Keratinocyte (primary cell): ENCODE results near the gene LTB4R. TPM values are rescaled to one million over a fixed set of nuclear protein-coding genes. Genes with fewer than 3 reads are reported as not detected.
A peak's percentile ranks its signal among the peaks of the same experiment; 100 is the strongest.

ENCODE experiments used
- DNase-seq: peaks from one replicate; pipeline ENCODE4 v3.0.0-alpha.2; 2011; ENCODE audit warnings: low read depth, missing footprints, low spot score
- FAIRE-seq: peaks from 2 replicates; lab custom pipeline; 2011; peaks lifted over from hg19 to GRCh38; lab: Jason Lieb, UNC
- H2AFZ ChIP-seq: 2 replicates; pipeline ENCODE4 v1.6.0; 2012; ENCODE audit warnings: low read length, control low read depth, inconsistent platforms; ENCODE audit not compliant: control insufficient read depth
- H3K27ac ChIP-seq: 2 replicates; pipeline ENCODE4 v1.5.1; 2011; ENCODE audit warnings: low read length; ENCODE audit not compliant: control insufficient read depth, insufficient read depth
- H3K27me3 ChIP-seq: 3 replicates; pipeline ENCODE4 v1.6.0; 2011; ENCODE audit warnings: low read length; ENCODE audit not compliant: control insufficient read depth, insufficient read depth; ENCODE audit errors: extremely low read depth
- H3K36me3 ChIP-seq, 2 experiments: 2 replicates in 1 of 2; 3 replicates in 1 of 2; pipeline ENCODE4 v1.5.1; 2011; ENCODE audit warnings: low read length in 2 of 2, mild to moderate bottlenecking in 1 of 2; ENCODE audit not compliant: control insufficient read depth in 2 of 2, insufficient read depth in 2 of 2; ENCODE audit errors: extremely low read depth in 1 of 2
- H3K4me1 ChIP-seq: 3 replicates; pipeline ENCODE4 v1.5.1; 2011; ENCODE audit warnings: low read length; ENCODE audit not compliant: control insufficient read depth, insufficient read depth; ENCODE audit errors: extremely low read depth
- H3K4me2 ChIP-seq: 3 replicates; pipeline ENCODE4 v1.6.0; 2011; ENCODE audit warnings: low read depth, low read length; ENCODE audit not compliant: control insufficient read depth, insufficient read depth; ENCODE audit errors: extremely low read depth
- H3K4me3 ChIP-seq, 3 experiments: fragments of 200-600 bp in 1 of 3; sonication (generic) in 1 of 3; 2 replicates in 2 of 3; 3 replicates in 1 of 3; pipeline ENCODE4 v1.5.1; 2011 to 2016; ENCODE audit warnings: low read length in 3 of 3, mild to moderate bottlenecking in 3 of 3, control low read depth in 2 of 3, inconsistent platforms in 1 of 3, low read depth in 1 of 3, mixed read lengths in 1 of 3, mixed run types in 1 of 3, moderate library complexity in 1 of 3; ENCODE audit not compliant: control insufficient read depth in 2 of 3, insufficient read depth in 2 of 3; ENCODE audit errors: extremely low read depth in 1 of 3
- H3K79me2 ChIP-seq: 2 replicates; pipeline ENCODE4 v1.6.0; 2012; ENCODE audit warnings: low read length; ENCODE audit not compliant: control insufficient read depth, insufficient read depth
- H3K9ac ChIP-seq: 3 replicates; pipeline ENCODE4 v1.6.0; 2011; ENCODE audit warnings: low read length; ENCODE audit not compliant: control insufficient read depth, insufficient read depth; ENCODE audit errors: extremely low read depth
- H3K9me1 ChIP-seq: 3 replicates; pipeline ENCODE4 v1.6.0; 2011; ENCODE audit warnings: low read length; ENCODE audit not compliant: control insufficient read depth, insufficient read depth; ENCODE audit errors: extremely low read depth
- H3K9me3 ChIP-seq: 2 replicates; pipeline ENCODE4 v1.5.1; 2012; ENCODE audit warnings: low read depth, low read length; ENCODE audit not compliant: control insufficient read depth
- H4K20me1 ChIP-seq: 3 replicates; pipeline ENCODE4 v1.6.0; 2011; ENCODE audit warnings: low read length; ENCODE audit not compliant: control insufficient read depth, insufficient read depth; ENCODE audit errors: extremely low read depth
- CTCF ChIP-seq, 3 experiments: IDR thresholded peaks in 1 of 3; conservative IDR thresholded peaks in 1 of 3; optimal IDR thresholded peaks in 1 of 3; 2 replicates in 2 of 3; 3 replicates in 1 of 3; pipeline versions ENCODE3 to v1.5.1; 2011; ENCODE audit warnings: low read length in 3 of 3, mild to moderate bottlenecking in 3 of 3, moderate library complexity in 2 of 3, control low read depth in 1 of 3, inconsistent platforms in 1 of 3; ENCODE audit not compliant: insufficient read depth in 2 of 3; ENCODE audit errors: extremely low read depth in 1 of 3
- EZH2 ChIP-seq: IDR thresholded peaks from one replicate; pipeline ENCODE4 v1.6.1; 2012; ENCODE audit warnings: inconsistent platforms, mild to moderate bottlenecking, low read length, moderate library complexity
- dilution Hi-C: fragments of 300-500 bp; cut with MboI; formaldehyde crosslinking; loops from one replicate; pipeline ENCODE4 v1.7.0; 2020; ENCODE audit warnings: low sequenced_read_pairs; ENCODE audit not compliant: extremely low pct_ligation_motif_present
- polyA plus RNA-seq, 5 experiments: library from polyadenylated mRNA; depleted of rRNA in 3 of 5; stranded (reverse) in 3 of 5; stranded (forward) in 1 of 5; unstranded in 1 of 5; fragments of >200 nt; gene quantifications; 1 replicate in 1 of 5; 2 replicates in 3 of 5; 3 replicates in 1 of 5; pipeline versions ENCODE4 v1.2.1 to v1.2.3, GENCODE V29; 2011 to 2012; ENCODE audit warnings: missing spikeins in 2 of 5, low read depth in 1 of 5, low replicate concordance in 1 of 5

The LTB4R gene
- polyA plus RNA-seq, 1 donor (not counting 4 experiments of a cell fraction or from before 2014, with no cell fraction given), result 14.6 TPM

DNA sequence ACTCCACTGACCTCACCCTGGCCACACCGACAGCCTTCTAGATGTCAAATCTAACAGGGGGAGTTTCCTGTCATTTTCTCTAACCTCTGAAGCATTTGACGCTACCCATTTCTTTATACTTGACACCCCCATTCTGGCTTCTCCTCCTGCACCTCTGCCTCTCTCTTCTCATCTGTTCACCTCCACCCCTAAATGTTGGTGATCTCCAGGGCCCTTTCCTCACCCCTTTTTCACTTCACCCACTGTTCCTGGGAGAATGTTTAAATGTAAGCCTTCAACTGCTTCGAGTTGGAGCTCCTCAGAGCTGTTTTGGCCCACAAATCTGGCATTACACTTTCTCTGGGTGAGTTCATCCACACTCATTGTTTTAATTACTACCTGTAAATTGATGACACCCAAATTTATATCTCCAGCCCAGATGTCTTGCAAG, 39.5 kb upstream of the LTB4R start:
- FAIRE-seq, result no peak
- H3K9me3 ChIP-seq, result no peaks in the 10 kb centered on the region
- H3K9ac ChIP-seq, result peak overlapping the region; percentile 98
- no peak for DNase-seq
- dilution Hi-C loops, result no loop called here
- TF ChIP-seq CTCF (optimal IDR thresholded peaks at IDR 0.05 in 1 of 3, IDR thresholded peaks at IDR 0.05 in 1 of 3, conservative IDR thresholded peaks at IDR 0.05 in 1 of 3; ENCODE audit: extremely low read depth in 1 of 3, insufficient read depth in 2 of 3, low read length in 3 of 3) (no peak), EZH2 (no peak)
- H3K36me3 ChIP-seq, result peaks cover 8 to 19% of the 10 kb centered on the region in 2 experiments
- no peaks in the 10 kb centered on the region for H3K9me1 ChIP-seq
- H3K4me2 ChIP-seq, result peak overlapping the region; percentile 86
- peaks cover 41% of the 10 kb centered on the region for H3K4me1 ChIP-seq
- H3K4me3 ChIP-seq, result peak overlapping the region; percentile 10 to 65 (median 52)
- no peaks in the 10 kb centered on the region for H3K27me3 ChIP-seq
- peak overlapping the region; percentile 21 for H2AFZ ChIP-seq
- H3K27ac ChIP-seq, result peak overlapping the region; percentile 96
- no peaks in the 10 kb centered on the region for H4K20me1 ChIP-seq
- H3K79me2 ChIP-seq, result peaks cover 3% of the 10 kb centered on the region

- no peak for DNase-seq
- no peaks in the 10 kb centered on the region for H3K27me3 ChIP-seq
- H2AFZ ChIP-seq, result no peak overlapping the region
- no peak overlapping the region for H3K4me3 ChIP-seq
- H3K27ac ChIP-seq, result peak overlapping the region; percentile 96
- no peak overlapping the region for H3K9ac ChIP-seq
- dilution Hi-C loops, result no loop called here
- H3K36me3 ChIP-seq, result peaks cover 6 to 17% of the 10 kb centered on the region in 2 experiments
- peaks cover 3% of the 10 kb centered on the region for H3K79me2 ChIP-seq
- TF ChIP-seq CTCF (optimal IDR thresholded peaks at IDR 0.05 in 1 of 3, IDR thresholded peaks at IDR 0.05 in 1 of 3, conservative IDR thresholded peaks at IDR 0.05 in 1 of 3; ENCODE audit: extremely low read depth in 1 of 3, insufficient read depth in 2 of 3, low read length in 3 of 3) (no peak), EZH2 (no peak)
- H4K20me1 ChIP-seq, result no peaks in the 10 kb centered on the region
- no peak for FAIRE-seq
- H3K4me1 ChIP-seq, result peaks cover 41% of the 10 kb centered on the region
- no peaks in the 10 kb centered on the region for H3K9me1 ChIP-seq
- H3K4me2 ChIP-seq, result peak overlapping the region; percentile 86
- H3K9me3 ChIP-seq, result no peaks in the 10 kb centered on the region
These were observed 38.8 kb upstream of the LTB4R start for GRCh38 chr14:24272467-24272866.
